Bronchial epithelial cell (primary cell): ENCODE results near the gene GBX1. TPM values are rescaled to one million over a fixed set of nuclear protein-coding genes. Genes with fewer than 3 reads are reported as not detected.

Source experiments
- DNase-seq: peaks from one replicate; pipeline ENCODE4 v3.0.0-alpha.2; 2010; ENCODE audit warnings: low read depth
- FAIRE-seq: peaks from 2 replicates; lab custom pipeline; 2011; peaks lifted over from hg19 to GRCh38; lab: Jason Lieb, UNC
- H3K27me3 ChIP-seq: 2 replicates; pipeline ENCODE4 v1.5.1; 2011; ENCODE audit warnings: low read length; ENCODE audit not compliant: control insufficient read depth, insufficient read depth
- H3K36me3 ChIP-seq: 2 replicates; pipeline ENCODE4 v1.5.1; 2011; ENCODE audit warnings: low read length; ENCODE audit not compliant: control insufficient read depth, insufficient read depth
- H3K4me3 ChIP-seq: 2 replicates; pipeline ENCODE4 v1.5.1; 2011; ENCODE audit warnings: mild to moderate bottlenecking, low read depth, low read length, control low read depth
- CTCF ChIP-seq: IDR thresholded peaks from 2 replicates; pipeline ENCODE4 v1.5.1; 2011; ENCODE audit warnings: mild to moderate bottlenecking, moderate library complexity, low read length, control low read depth, inconsistent platforms; ENCODE audit not compliant: insufficient read depth, severe bottlenecking
- total RNA-seq: library from RNA; depleted of rRNA; stranded (reverse); fragments of >200 nt; gene quantifications from 2 replicates; pipeline ENCODE4 v1.2.1, GENCODE V29; 2014

GBX1 gene
- total RNA-seq, 1 donor from 2014 or later = not detected

- Histone ChIP-seq H3K36me3 (no peaks in the 10 kb centered on the region), H3K27me3 (peaks cover 9% of the 10 kb centered on the region), H3K4me3 (no peak overlapping the region)
- DNase-seq = no peak
- no peak for TF ChIP-seq CTCF
- FAIRE-seq = no peak
Observed at GRCh38 chr7:151175047-151175792, 7.7 kb upstream of the GBX1 start.

GRCh38 chr7:151174246-151175046 is 7.0 kb upstream of the GBX1 start:
- no peak for FAIRE-seq
- Histone ChIP-seq H3K27me3 (peaks cover 9% of the 10 kb centered on the region), H3K36me3 (no peaks in the 10 kb centered on the region), H3K4me3 (no peak overlapping the region)
- TF ChIP-seq CTCF = no peak
- no peak for DNase-seq

GRCh38 chr7:151173386-151174245 is 6.1 kb upstream of the GBX1 start:
- Histone ChIP-seq H3K4me3 (no peak overlapping the region), H3K27me3 (peaks cover 14% of the 10 kb centered on the region), H3K36me3 (no peaks in the 10 kb centered on the region)
- FAIRE-seq = no peak
- DNase-seq = no peak
- no peak for TF ChIP-seq CTCF

GRCh38 chr7:151172273-151173141 is 5.0 kb upstream of the GBX1 start:
- FAIRE-seq = no peak
- Histone ChIP-seq H3K27me3 (peaks cover 19% of the 10 kb centered on the region), H3K4me3 (no peak overlapping the region), H3K36me3 (no peaks in the 10 kb centered on the region)
- DNase-seq = peak; percentile 35
- peak; percentile 100 for TF ChIP-seq CTCF

- no peak for FAIRE-seq
- TF ChIP-seq CTCF = no peak
- no peak overlapping the region for H3K4me3 ChIP-seq
- no peaks in the 10 kb centered on the region for H3K36me3 ChIP-seq
- no peak for DNase-seq
- peaks cover 33% of the 10 kb centered on the region for H3K27me3 ChIP-seq
Observed at GRCh38 chr7:151168787-151169162, 1.3 kb upstream of the GBX1 start.
